GM18520 (cell line): Measurements from ENCODE around the gene GSTT2.
"Not testable (repeated sequence)": the region's sequence is repeated elsewhere in the genome, so short reads cannot be mapped to it uniquely, and the experiment has no call there.

ENCODE experiments used
- ATAC-seq: cut with Tn5 transposase; IDR thresholded peaks from one replicate; pipeline ENCODE4 v1.9.1; 2021; ENCODE audit not compliant: unreplicated experiment

Gene GSTT2

GRCh38 chr22:23974345-23974744 lies 5.6 kb upstream of the GSTT2 start, which contains the start of gene DDT:
DDT (minus strand) TSS chr22:23974441; CDS start chr22:23974414, 27 bp downstream.
- peak; percentile 90 for ATAC-seq

- not testable (repeated sequence) for ATAC-seq
These were observed 5.0 kb upstream of the GSTT2 start for GRCh38 chr22:23974836-23975352.

- ATAC-seq, result not testable (repeated sequence)
These were observed 2.6 kb upstream of the GSTT2 start for GRCh38 chr22:23977304-23977703.

- not testable (repeated sequence) for ATAC-seq
These were observed 633 bp downstream of the GSTT2 start for GRCh38 chr22:23980567-23980966.

GRCh38 chr22:23984430-23984829 lies 4.5 kb downstream of the GSTT2 start:
- ATAC-seq, result no peak

GRCh38 chr22:23986089-23986488 lies 6.2 kb downstream of the GSTT2 start:
- ATAC-seq, result not testable (repeated sequence)

GRCh38 chr22:23986538-23987178 lies 6.7 kb downstream of the GSTT2 start:
- not testable (repeated sequence) for ATAC-seq

- ATAC-seq, result not testable (repeated sequence)
These were observed 9.8 kb downstream of the GSTT2 start for GRCh38 chr22:23989583-23990244.

GRCh38 chr22:23993080-23993479 lies 13.1 kb downstream of the GSTT2 start:
- not testable (repeated sequence) for ATAC-seq

- not testable (repeated sequence) for ATAC-seq
These were observed 13.7 kb downstream of the GSTT2 start for GRCh38 chr22:23993581-23994177.

- no peak for ATAC-seq
These were observed 17.2 kb downstream of the GSTT2 start for GRCh38 chr22:23997092-23997491.

GRCh38 chr22:23999779-24000178 lies 19.8 kb downstream of the GSTT2 start:
- ATAC-seq, result not testable (repeated sequence)

- no peak for ATAC-seq
These were observed 21.4 kb downstream of the GSTT2 start for GRCh38 chr22:24001314-24001713.

- no peak for ATAC-seq
These were observed 22.3 kb downstream of the GSTT2 start for GRCh38 chr22:24002272-24002671.

- ATAC-seq, result no peak
These were observed 22.9 kb downstream of the GSTT2 start for GRCh38 chr22:24002851-24003250.

GRCh38 chr22:24003887-24004286 lies 24.0 kb downstream of the GSTT2 start:
- no peak for ATAC-seq

GRCh38 chr22:24005201-24005600 lies 25.3 kb downstream of the GSTT2 start, which contains the start of gene GSTT4:
GSTT4 (minus strand) TSS chr22:24005453; CDS start chr22:24005356, 97 bp downstream.
- ATAC-seq, result no peak

GRCh38 chr22:24006207-24006913 lies 26.4 kb downstream of the GSTT2 start:
- no peak for ATAC-seq

- ATAC-seq, result no peak
These were observed 26.9 kb downstream of the GSTT2 start for GRCh38 chr22:24006914-24007214.

GRCh38 chr22:24007253-24008021 lies 27.5 kb downstream of the GSTT2 start:
- no peak for ATAC-seq

- no peak for ATAC-seq
These were observed 28.0 kb downstream of the GSTT2 start for GRCh38 chr22:24008022-24008283.
